Activated CD8-positive, alpha-beta T cell treated with anti-CD3 and anti-CD28 coated beads for 36 hours (primary cell): ENCODE data around the gene KYNU. TPM values are rescaled to one million over a fixed set of nuclear protein-coding genes. Genes with fewer than 3 reads are reported as not detected.
A peak's percentile ranks its signal among the peaks of the same experiment; 100 is the strongest.
"Not testable (repeated sequence)": the region's sequence is repeated elsewhere in the genome, so short reads cannot be mapped to it uniquely, and the experiment has no call there.

Experiments used
- ATAC-seq: fragments of 200-7000 bp; cut with Tn5 transposase; one replicate; pipeline ENCODE4 v1.10.0; 2021; ENCODE audit warnings: mild to moderate bottlenecking, moderate library complexity
- CTCF ChIA-PET: fragments of 350-600 bp; sonication (Branson Sonifier 250); formaldehyde crosslinking; loops from one replicate; lab custom pipeline; 2021; ENCODE audit warnings: antibody characterized with exemption; lab: Charles Lee
- POLR2A ChIA-PET: fragments of 350-600 bp; sonication (Branson Sonifier 250); formaldehyde crosslinking; loops from one replicate; lab custom pipeline; 2021; ENCODE audit warnings: antibody characterized with exemption; lab: Charles Lee
- DNase-seq: peaks from one replicate; pipeline ENCODE4 v3.0.0-alpha.2; 2020
- H3K27ac Mint-ChIP-seq: one replicate; pipeline ENCODE4 v1.8.0; 2021; ENCODE audit warnings: mild to moderate bottlenecking, mixed read lengths
- H3K27me3 Mint-ChIP-seq: one replicate; pipeline ENCODE4 v1.8.0; 2021; ENCODE audit warnings: mixed read lengths
- H3K36me3 Mint-ChIP-seq: one replicate; pipeline ENCODE4 v1.8.0; 2021; ENCODE audit warnings: low read depth, mixed read lengths
- H3K4me1 Mint-ChIP-seq: one replicate; pipeline ENCODE4 v1.8.0; 2021; ENCODE audit warnings: low read depth, mixed read lengths
- H3K4me3 Mint-ChIP-seq: one replicate; pipeline ENCODE4 v1.8.0; 2021; ENCODE audit warnings: mild to moderate bottlenecking, moderate library complexity, mixed read lengths
- H3K9me3 Mint-ChIP-seq: one replicate; pipeline ENCODE4 v1.8.0; 2021; ENCODE audit warnings: mixed read lengths
- intact Hi-C: fragments of 100-400 bp; cut with micrococcal nuclease; formaldehyde crosslinking; loops from one replicate; pipeline ENCODE4 v1.10.0; 2022
- total RNA-seq, 2 experiments: library from RNA; stranded (reverse); gene quantifications; one replicate each; pipeline ENCODE4 v1.2.3, GENCODE V29; 2021
- TF ChIP-seq, protein P1 (sequence below): fragments of 200-600 bp; IDR thresholded peaks from one replicate; pipeline ENCODE4 v1.8.0; 2022; ENCODE audit warnings: antibody characterized with exemption, mild to moderate bottlenecking

Gene KYNU
- total RNA-seq, 2 experiments from 2014 or later: not detected

DNA sequence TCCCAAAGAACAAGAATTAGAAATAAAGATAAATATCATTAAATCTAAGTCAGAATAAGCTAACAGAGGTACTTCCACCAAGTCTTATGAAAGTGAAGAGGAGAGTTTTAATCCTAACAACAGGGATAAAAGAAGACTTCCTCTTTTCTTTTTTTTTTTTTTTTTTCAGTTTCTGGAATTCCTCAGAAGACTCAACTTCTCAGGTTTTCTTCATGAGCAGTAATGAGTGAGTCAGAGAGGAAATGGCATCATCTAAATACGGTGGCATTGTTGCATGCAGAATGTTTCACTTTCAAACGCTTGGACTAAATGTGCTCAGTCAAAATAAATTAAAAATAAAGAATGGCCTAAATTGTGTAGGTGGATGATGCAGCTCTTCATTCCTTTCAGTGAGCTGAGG, 206.2 kb downstream of the KYNU start:
- H3K4me3 Mint-ChIP-seq: no peak overlapping the region
- peaks cover 2% of the 10 kb centered on the region for H3K9me3 Mint-ChIP-seq
- TF ChIP-seq, protein P1, sequence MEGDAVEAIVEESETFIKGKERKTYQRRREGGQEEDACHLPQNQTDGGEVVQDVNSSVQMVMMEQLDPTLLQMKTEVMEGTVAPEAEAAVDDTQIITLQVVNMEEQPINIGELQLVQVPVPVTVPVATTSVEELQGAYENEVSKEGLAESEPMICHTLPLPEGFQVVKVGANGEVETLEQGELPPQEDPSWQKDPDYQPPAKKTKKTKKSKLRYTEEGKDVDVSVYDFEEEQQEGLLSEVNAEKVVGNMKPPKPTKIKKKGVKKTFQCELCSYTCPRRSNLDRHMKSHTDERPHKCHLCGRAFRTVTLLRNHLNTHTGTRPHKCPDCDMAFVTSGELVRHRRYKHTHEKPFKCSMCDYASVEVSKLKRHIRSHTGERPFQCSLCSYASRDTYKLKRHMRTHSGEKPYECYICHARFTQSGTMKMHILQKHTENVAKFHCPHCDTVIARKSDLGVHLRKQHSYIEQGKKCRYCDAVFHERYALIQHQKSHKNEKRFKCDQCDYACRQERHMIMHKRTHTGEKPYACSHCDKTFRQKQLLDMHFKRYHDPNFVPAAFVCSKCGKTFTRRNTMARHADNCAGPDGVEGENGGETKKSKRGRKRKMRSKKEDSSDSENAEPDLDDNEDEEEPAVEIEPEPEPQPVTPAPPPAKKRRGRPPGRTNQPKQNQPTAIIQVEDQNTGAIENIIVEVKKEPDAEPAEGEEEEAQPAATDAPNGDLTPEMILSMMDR: no peak
- ATAC-seq (peak; percentile 80), DNase-seq (peak; percentile 5)
- peaks cover 24% of the 10 kb centered on the region for H3K4me1 Mint-ChIP-seq
- no peaks in the 10 kb centered on the region for H3K27me3 Mint-ChIP-seq
- H3K36me3 Mint-ChIP-seq: no peaks in the 10 kb centered on the region
- ChIA-PET POLR2A (no interaction called here), CTCF (interaction anchor here (0.9 to 2.6 kb wide), 2 partner anchors 49 to 196 kb away, joined by 4 to 14 read pairs; no protein-coding TSS in a partner anchor)
- intact Hi-C loops: no loop called here
- peak overlapping the region; percentile 43 for H3K27ac Mint-ChIP-seq

DNA sequence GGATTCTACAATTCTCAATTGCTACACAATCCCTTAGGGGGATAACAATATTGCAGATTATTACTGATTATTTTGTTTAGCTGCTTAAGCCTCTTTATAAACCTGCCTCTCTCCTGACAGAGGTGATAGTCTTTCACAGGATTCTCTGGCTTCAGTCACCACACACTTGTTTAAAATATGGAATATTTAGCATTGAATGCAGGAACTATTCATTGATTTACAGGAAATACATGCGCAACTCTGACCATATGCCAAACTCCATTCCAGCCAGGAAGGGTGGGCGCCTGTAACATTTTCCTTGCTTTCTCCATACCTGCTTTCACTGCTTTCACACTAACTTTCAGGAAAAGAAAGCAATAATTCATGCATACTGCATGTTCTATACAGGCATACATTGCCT, 207.0 kb downstream of the KYNU start:
- H3K36me3 Mint-ChIP-seq: no peaks in the 10 kb centered on the region
- intact Hi-C loops: no loop called here
- H3K9me3 Mint-ChIP-seq: peaks cover 2% of the 10 kb centered on the region
- no peak overlapping the region for H3K4me3 Mint-ChIP-seq
- peaks cover 24% of the 10 kb centered on the region for H3K4me1 Mint-ChIP-seq
- TF ChIP-seq, protein P1: no peak
- no peaks in the 10 kb centered on the region for H3K27me3 Mint-ChIP-seq
- no peak overlapping the region for H3K27ac Mint-ChIP-seq
- DNase-seq: no peak
- POLR2A ChIA-PET: interaction anchor here (0.8 kb wide), 1 partner anchor 28 kb away, joined by 3 read pairs; no protein-coding TSS in a partner anchor
- CTCF ChIA-PET: interaction anchor here (1.4 to 2.6 kb wide), 2 partner anchors 27 to 50 kb away, joined by 4 to 14 read pairs; no protein-coding TSS in a partner anchor
- no peak for ATAC-seq

DNA sequence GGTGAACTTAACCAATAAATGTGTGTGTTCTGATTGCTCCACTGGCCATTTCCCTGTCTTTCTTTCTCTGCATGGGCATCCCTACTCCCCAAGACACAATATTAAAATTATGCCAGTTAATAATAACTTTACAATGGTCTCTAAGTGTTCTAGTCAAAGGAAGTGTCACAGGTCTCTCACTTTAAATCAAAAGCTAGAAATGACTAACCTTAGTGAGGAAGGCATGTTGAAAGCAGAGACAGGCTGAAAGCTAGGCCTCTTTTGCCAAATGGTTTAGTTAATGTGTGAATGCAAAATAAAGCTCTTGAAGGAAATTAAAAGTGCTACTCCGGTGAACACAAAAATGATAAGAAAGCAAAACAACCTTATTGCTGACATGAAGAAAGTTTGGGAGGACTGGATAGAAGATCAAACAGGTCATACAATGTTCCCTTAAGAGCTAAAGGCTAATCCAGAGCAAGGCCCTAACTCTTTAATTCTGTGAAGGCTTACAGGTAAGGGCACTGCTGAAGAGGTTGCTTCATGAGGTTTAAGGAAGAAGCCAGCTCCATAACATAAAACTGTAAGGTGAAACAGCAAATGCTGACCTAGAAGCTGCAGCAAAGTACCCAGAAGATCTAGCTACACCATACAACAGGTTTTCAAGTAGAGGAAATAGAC, 207.8 kb downstream of the KYNU start:
- peak; percentile 72 for ATAC-seq
- intact Hi-C loops: no loop called here
- POLR2A ChIA-PET: no interaction called here

DNA sequence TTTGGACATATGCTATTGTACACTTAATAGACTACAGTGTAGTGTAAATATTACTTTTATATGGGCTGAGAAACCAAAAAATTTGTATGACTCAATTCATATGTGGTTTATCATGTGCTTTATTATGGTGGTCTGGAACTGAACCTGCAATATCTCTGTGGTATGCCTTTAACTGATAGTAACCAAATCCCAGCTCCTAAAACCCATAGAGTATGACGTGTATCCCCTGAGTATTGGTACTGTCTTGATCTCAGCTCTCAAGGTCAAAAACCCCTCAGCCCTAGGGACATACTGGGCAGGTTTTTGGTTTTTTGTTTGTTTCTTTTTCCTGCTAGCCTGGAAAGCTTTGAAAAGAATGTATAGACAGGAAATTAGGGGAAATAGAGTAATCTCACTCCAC, 209.6 kb downstream of the KYNU start:
- no peaks in the 10 kb centered on the region for H3K27me3 Mint-ChIP-seq
- ChIA-PET POLR2A (no interaction called here), CTCF (interaction anchor here (1.2 to 1.4 kb wide), 2 partner anchors 24 to 197 kb away, joined by 3 to 4 read pairs; no protein-coding TSS in a partner anchor)
- intact Hi-C loops: no loop called here
- H3K4me1 Mint-ChIP-seq: peaks cover 24% of the 10 kb centered on the region
- H3K9me3 Mint-ChIP-seq: peaks cover 1% of the 10 kb centered on the region
- no peak overlapping the region for H3K27ac Mint-ChIP-seq
- ATAC-seq (peak; percentile 40), DNase-seq (no peak)
- H3K36me3 Mint-ChIP-seq: no peaks in the 10 kb centered on the region
- no peak overlapping the region for H3K4me3 Mint-ChIP-seq
- TF ChIP-seq, protein P1: no peak

More for the DNA sequence above, 207.8 kb downstream of the KYNU start:
- Mint-ChIP-seq H3K27me3 (no peaks in the 10 kb centered on the region), H3K27ac (peak overlapping the region; percentile 77), H3K4me1 (peaks cover 24% of the 10 kb centered on the region), H3K36me3 (no peaks in the 10 kb centered on the region), H3K9me3 (peaks cover 2% of the 10 kb centered on the region), H3K4me3 (no peak overlapping the region)
- no peak for DNase-seq
- CTCF ChIA-PET: interaction anchor here (0.8 to 2.6 kb wide), 7 partner anchors 12 to 174 kb away, joined by 3 to 14 read pairs (median 4); no protein-coding TSS in a partner anchor
- TF ChIP-seq, protein P1: no peak

DNA sequence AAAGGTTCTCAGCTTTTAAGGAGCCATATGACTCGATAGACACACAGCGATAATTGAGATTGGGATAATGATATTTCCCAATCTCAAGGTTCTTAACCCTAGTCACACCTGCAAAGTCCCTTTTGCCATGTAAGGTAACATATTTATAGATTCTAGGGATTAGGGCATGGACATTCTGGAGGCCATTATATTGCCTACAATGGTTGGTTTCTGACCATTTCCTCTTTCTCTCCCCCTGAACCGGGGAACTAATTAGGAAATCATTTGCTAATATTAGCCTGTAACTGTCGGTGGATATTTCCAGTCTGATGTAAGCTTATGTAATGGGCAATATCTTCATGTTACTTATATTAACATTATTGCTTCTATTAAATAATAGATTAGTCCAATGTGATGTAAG, 210.9 kb downstream of the KYNU start:
- ATAC-seq (no peak), DNase-seq (no peak)
- Mint-ChIP-seq H3K4me3 (no peak overlapping the region), H3K36me3 (no peaks in the 10 kb centered on the region), H3K4me1 (peaks cover 24% of the 10 kb centered on the region), H3K27me3 (no peaks in the 10 kb centered on the region), H3K27ac (no peak overlapping the region), H3K9me3 (no peaks in the 10 kb centered on the region)
- TF ChIP-seq, protein P1: no peak
- ChIA-PET CTCF (interaction anchor here (0.9 kb wide), 1 partner anchor 194 kb away, joined by 3 read pairs; no protein-coding TSS in a partner anchor), POLR2A (no interaction called here)
- intact Hi-C loops: no loop called here

DNA sequence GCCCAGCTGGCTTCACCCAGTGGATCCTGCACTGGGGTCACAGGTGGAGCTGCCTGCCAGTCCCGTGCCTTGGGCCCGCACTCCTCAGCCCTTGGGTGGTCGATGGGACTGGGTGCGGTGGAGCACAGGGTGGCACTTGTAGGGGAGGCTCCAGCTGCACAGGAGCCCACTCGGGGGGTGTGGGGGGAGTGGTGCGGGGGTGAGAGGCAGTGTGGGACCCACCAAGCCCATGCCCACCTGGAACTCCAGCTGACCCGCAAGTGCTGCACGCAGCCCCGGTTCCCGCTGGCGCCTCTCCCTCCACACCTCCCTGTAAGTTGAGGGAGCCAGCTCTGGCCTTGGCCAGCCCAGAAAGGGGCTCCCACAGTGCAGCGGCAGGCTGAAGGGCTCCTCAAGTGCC, 212.1 kb downstream of the KYNU start:
- H3K4me3 Mint-ChIP-seq, H3K27me3 Mint-ChIP-seq, DNase-seq, H3K36me3 Mint-ChIP-seq, ATAC-seq, CTCF ChIA-PET, POLR2A ChIA-PET, H3K9me3 Mint-ChIP-seq, H3K27ac Mint-ChIP-seq, intact Hi-C loops: not testable (repeated sequence)
- H3K4me1 Mint-ChIP-seq: peaks cover 14% of the 10 kb centered on the region
